ENCODE measurements around the gene CENPX. TPM values are rescaled to one million over a fixed set of nuclear protein-coding genes. Genes with fewer than 3 reads are reported as not detected.

Gene CENPX
- total and polyA plus RNA-seq, 2 of the 13 experiments (the other 11 are each of a cell fraction or from before 2014, with no cell fraction given) = 92.7 to 170 TPM

GRCh38 chr17:81977211-81977808 lies 45.4 kb downstream of the CENPX start, which contains the start of gene ASPSCR1 (continued):
- TF ChIP-seq GABPB1 (CRISPR knock-in tag; IDR thresholded peaks at IDR 0.05) (peak; percentile 91), HOXD1 (CRISPR knock-in tag; IDR thresholded peaks at IDR 0.05) (peak; percentile 65), EZH2 (conservative IDR thresholded peaks at IDR 0.05; ENCODE audit: low read depth, low read length) (no peak), GTF2F1 (IDR thresholded peaks at IDR 0.05; ENCODE audit: low read length) (peak; percentile 80; the same call in 1 of the 2 replicates), ZNF678 (CRISPR knock-in tag; IDR thresholded peaks at IDR 0.05) (peak; percentile 15; the same call in 1 of the 2 replicates), HCFC1 (IDR thresholded peaks at IDR 0.05; ENCODE audit: low read depth, low read length) (peak; percentile 65), HNRNPK (IDR thresholded peaks at IDR 0.05; ENCODE audit: low read depth, low read length, poor library complexity, severe bottlenecking) (peak; percentile 54), CBX1 (IDR thresholded peaks at IDR 0.05; ENCODE audit: low read depth) (no peak), DR1 (CRISPR knock-in tag; IDR thresholded peaks at IDR 0.05) (peak; percentile 45; the same call in 1 of the 2 replicates), CREB1 (IDR thresholded peaks at IDR 0.05) (peak; percentile 83), CREB1 (CRISPR knock-in tag; IDR thresholded peaks at IDR 0.05) (no peak), NPAS2 (CRISPR knock-in tag; IDR thresholded peaks at IDR 0.05; ENCODE audit: borderline replicate concordance) (no peak), ZNF652 (CRISPR knock-in tag; IDR thresholded peaks at IDR 0.05; ENCODE audit: borderline replicate concordance, low read depth) (no peak), ARNTL (CRISPR knock-in tag; IDR thresholded peaks at IDR 0.05) (0 out of 2 replicates have a peak, but pooled peaks have one; percentile 51), ATF2 (CRISPR knock-in tag; IDR thresholded peaks at IDR 0.05) (0 out of 2 replicates have a peak, but pooled peaks have one; percentile 43), NCOA2 (CRISPR knock-in tag; IDR thresholded peaks at IDR 0.05) (peak; percentile 45; the same call in 1 of the 2 replicates), ZNF547 (CRISPR knock-in tag; IDR thresholded peaks at IDR 0.05) (peak; percentile 68; the same call in 1 of the 2 replicates), PLSCR1 (CRISPR knock-in tag; IDR thresholded peaks at IDR 0.05; ENCODE audit: borderline replicate concordance) (no peak), ELF4 (CRISPR knock-in tag; IDR thresholded peaks at IDR 0.05; ENCODE audit: borderline replicate concordance) (peak; percentile 94), STAG1 (CRISPR knock-in tag; IDR thresholded peaks at IDR 0.05) (peak; percentile 2; the same call in 1 of the 2 replicates), ZNF552 (CRISPR knock-in tag; IDR thresholded peaks at IDR 0.05; ENCODE audit: borderline replicate concordance) (no peak; the same call in 1 of the 2 replicates), ZNF556 (CRISPR knock-in tag; IDR thresholded peaks at IDR 0.05; ENCODE audit: borderline replicate concordance) (no peak), RFXANK (CRISPR knock-in tag; IDR thresholded peaks at IDR 0.05) (no peak), SETDB1 (CRISPR knock-in tag; IDR thresholded peaks at IDR 0.05; ENCODE audit: borderline replicate concordance) (no peak), NFIC (IDR thresholded peaks at IDR 0.05; ENCODE audit: low read length) (no peak), NR2F2 (IDR thresholded peaks at IDR 0.05; ENCODE audit: borderline replicate concordance, low read depth) (no peak), ESRRA (CRISPR knock-in tag; IDR thresholded peaks at IDR 0.05; ENCODE audit: low read depth) (peak; percentile 59; the same call in 1 of the 2 replicates), PCBP1 (IDR thresholded peaks at IDR 0.05; ENCODE audit: borderline replicate concordance, low read depth, low read length) (peak; percentile 50; the same call in 1 of the 2 replicates), ZNF788 (CRISPR knock-in tag; IDR thresholded peaks at IDR 0.05; ENCODE audit: borderline replicate concordance) (peak; percentile 74; the same call in 1 of the 2 replicates), ATF5 (CRISPR knock-in tag; IDR thresholded peaks at IDR 0.05; ENCODE audit: low read depth) (peak; percentile 89), SPEN (CRISPR knock-in tag; IDR thresholded peaks at IDR 0.05; ENCODE audit: low read depth) (peak; percentile 92)

Measured in HepG2 (cell line).